ENCODE results near the gene CACNA1I.

GRCh38 chr22:39525658-39525975, 44.9 kb upstream of the CACNA1I start:
- no peak for TF ChIP-seq CTCF (IDR thresholded peaks at IDR 0.05; ENCODE audit: extremely low read depth in 1 of 2, insufficient read depth in 1 of 2, low read depth in 1 of 2, low read length in 2 of 2)
- TF ChIP-seq EZH2 (IDR thresholded peaks at IDR 0.05; ENCODE audit: borderline replicate concordance, low read depth, low read length, severe bottlenecking): no peak
